ENCODE data around the gene SLC22A17. TPM values are rescaled to one million over a fixed set of nuclear protein-coding genes. Genes with fewer than 3 reads are reported as not detected.

The SLC22A17 gene
- total RNA-seq, 4 donors from 2014 or later, result 0.88 to 9.2 (median 3.3) TPM

GRCh38 chr14:23308721-23309445, 43.8 kb downstream of the SLC22A17 start:
- Histone ChIP-seq H3K9me3 (no peaks in the 10 kb centered on the region), H3K4me3 (peak overlapping the region in 2 of 4 donors; percentile 74 to 81), H3K27ac (peak overlapping the region in 3 of 4 donors; percentile 94 to 98 (median 95)), H3K27me3 (no peaks in the 10 kb centered on the region), H3K36me3 (peaks cover 4 to 62% (median 6%) of the 10 kb centered on the region in 3 donors), H3K4me1 (peaks cover 20 to 54% (median 30%) of the 10 kb centered on the region in 3 donors)
- WGBS, 2 donors, result 63 to 68% methylated on average over 14 of the region's 17 CpGs
- no peak for TF ChIP-seq POLR2A (IDR thresholded peaks at IDR 0.05)
- no peak for DNase-seq
- intact Hi-C loops (cut with DNase I), result no loop called here

- intact Hi-C loops (cut with DNase I), result no loop called here
- H3K4me3 ChIP-seq, result peak overlapping the region; percentile 67 to 81 (median 72)
- H3K27ac ChIP-seq, result peak overlapping the region; percentile 91 to 98 (median 94)
- H3K36me3 ChIP-seq, result peaks cover 4 to 52% (median 6%) of the 10 kb centered on the region in 3 donors
- TF ChIP-seq CTCF (IDR thresholded peaks at IDR 0.05) (no peak), POLR2A (IDR thresholded peaks at IDR 0.05) (no peak)
- no peaks in the 10 kb centered on the region for H3K9me3 ChIP-seq
- H3K27me3 ChIP-seq, result no peaks in the 10 kb centered on the region
- WGBS, 2 donors, result 50 to 70% methylated on average over 2 to 15 of the region's 22 CpGs
- DNase-seq, result no peak
- H3K4me1 ChIP-seq, result peaks cover 20 to 58% (median 33%) of the 10 kb centered on the region in 3 donors
Observed at GRCh38 chr14:23307687-23308644, 44.7 kb downstream of the SLC22A17 start.

GRCh38 chr14:23307146-23307530, 45.5 kb downstream of the SLC22A17 start:
- no peaks in the 10 kb centered on the region for H3K9me3 ChIP-seq
- H3K27me3 ChIP-seq, result no peaks in the 10 kb centered on the region
- no peak for DNase-seq
- peak overlapping the region; percentile 67 to 81 (median 72) for H3K4me3 ChIP-seq
- H3K36me3 ChIP-seq, result peaks cover 4 to 44% (median 6%) of the 10 kb centered on the region in 3 donors
- peaks cover 20 to 66% (median 36%) of the 10 kb centered on the region in 3 donors for H3K4me1 ChIP-seq
- intact Hi-C loops (cut with DNase I), result no loop called here
- peak overlapping the region; percentile 91 to 98 (median 94) for H3K27ac ChIP-seq
- no peak for TF ChIP-seq POLR2A (IDR thresholded peaks at IDR 0.05)
- no peak for TF ChIP-seq CTCF (IDR thresholded peaks at IDR 0.05)
- WGBS, 2 donors, result 7 to 13% methylated on average over 5 of the region's 5 CpGs

GRCh38 chr14:23306412-23307145, 46.1 kb downstream of the SLC22A17 start, which contains the start of gene BCL2L2:
Gene BCL2L2, plus strand, starts transcription at chr14:23306833. Its CDS starts 935 bp downstream, at chr14:23307768.
- 1 to 4% methylated on average over 12 to 15 of the region's 24 CpGs for WGBS, 2 donors
- Histone ChIP-seq H3K9me3 (no peaks in the 10 kb centered on the region), H3K4me3 (peak within 1 kb of the TSS; percentile 67 to 81 (median 72)), H3K27me3 (no peaks in the 10 kb centered on the region), H3K27ac (peak within 1 kb of the TSS; percentile 91 to 98 (median 94)), H3K36me3 (peaks cover 4 to 39% (median 6%) of the 10 kb centered on the region in 3 donors), H3K4me1 (peaks cover 20 to 69% (median 36%) of the 10 kb centered on the region in 3 donors)
- DNase-seq, result no peak
- peak in 3 of 4 donors; percentile 43 to 76 (median 47) for TF ChIP-seq POLR2A (IDR thresholded peaks at IDR 0.05)
- peak in 1 of 6 experiments; percentile 13 for TF ChIP-seq CTCF (IDR thresholded peaks at IDR 0.05)
- intact Hi-C loops (cut with DNase I), result no loop called here
